GM10266 (cell line): ENCODE measurements around the gene KCNQ5.

Source experiments
- DNase-seq: peaks from one replicate; pipeline ENCODE4 v3.0.0; 2012; ENCODE audit errors: extremely low spot score
- TF ChIP-seq, protein P1 (sequence below): IDR thresholded peaks from 2 replicates; pipeline ENCODE4 v1.5.1; 2012; ENCODE audit warnings: mild to moderate bottlenecking, low read depth; ENCODE audit not compliant: control insufficient read depth, insufficient read depth; ENCODE audit errors: missing control alignments

Gene KCNQ5

GRCh38 chr6:72788188-72788587, 166.3 kb downstream of the KCNQ5 start:
- no peak for DNase-seq
- TF ChIP-seq, protein P1, sequence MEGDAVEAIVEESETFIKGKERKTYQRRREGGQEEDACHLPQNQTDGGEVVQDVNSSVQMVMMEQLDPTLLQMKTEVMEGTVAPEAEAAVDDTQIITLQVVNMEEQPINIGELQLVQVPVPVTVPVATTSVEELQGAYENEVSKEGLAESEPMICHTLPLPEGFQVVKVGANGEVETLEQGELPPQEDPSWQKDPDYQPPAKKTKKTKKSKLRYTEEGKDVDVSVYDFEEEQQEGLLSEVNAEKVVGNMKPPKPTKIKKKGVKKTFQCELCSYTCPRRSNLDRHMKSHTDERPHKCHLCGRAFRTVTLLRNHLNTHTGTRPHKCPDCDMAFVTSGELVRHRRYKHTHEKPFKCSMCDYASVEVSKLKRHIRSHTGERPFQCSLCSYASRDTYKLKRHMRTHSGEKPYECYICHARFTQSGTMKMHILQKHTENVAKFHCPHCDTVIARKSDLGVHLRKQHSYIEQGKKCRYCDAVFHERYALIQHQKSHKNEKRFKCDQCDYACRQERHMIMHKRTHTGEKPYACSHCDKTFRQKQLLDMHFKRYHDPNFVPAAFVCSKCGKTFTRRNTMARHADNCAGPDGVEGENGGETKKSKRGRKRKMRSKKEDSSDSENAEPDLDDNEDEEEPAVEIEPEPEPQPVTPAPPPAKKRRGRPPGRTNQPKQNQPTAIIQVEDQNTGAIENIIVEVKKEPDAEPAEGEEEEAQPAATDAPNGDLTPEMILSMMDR = no peak

- TF ChIP-seq, protein P1 = no peak
- no peak for DNase-seq
Measured at GRCh38 chr6:72789145-72789544, 167.3 kb downstream of the KCNQ5 start.

DNA sequence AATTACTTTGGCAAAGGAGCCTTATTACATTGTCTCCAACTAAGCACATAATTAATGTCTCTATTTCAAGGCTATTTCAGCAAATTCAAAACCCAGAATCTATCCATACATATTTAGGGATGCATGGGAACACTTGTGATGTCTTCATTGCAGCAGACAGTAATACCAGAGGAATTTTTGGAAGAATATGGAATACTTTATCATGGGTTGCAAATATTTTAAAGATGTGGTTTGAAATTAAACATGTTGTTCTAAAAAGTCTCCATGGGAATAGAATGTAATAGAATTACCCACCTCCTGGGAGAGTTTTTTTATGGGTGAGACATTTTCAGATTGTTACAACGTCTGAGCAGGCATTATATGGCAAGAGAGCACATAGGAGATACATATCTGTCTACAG, 170.8 kb downstream of the KCNQ5 start:
- DNase-seq = no peak
- TF ChIP-seq, protein P1 = no peak

DNA sequence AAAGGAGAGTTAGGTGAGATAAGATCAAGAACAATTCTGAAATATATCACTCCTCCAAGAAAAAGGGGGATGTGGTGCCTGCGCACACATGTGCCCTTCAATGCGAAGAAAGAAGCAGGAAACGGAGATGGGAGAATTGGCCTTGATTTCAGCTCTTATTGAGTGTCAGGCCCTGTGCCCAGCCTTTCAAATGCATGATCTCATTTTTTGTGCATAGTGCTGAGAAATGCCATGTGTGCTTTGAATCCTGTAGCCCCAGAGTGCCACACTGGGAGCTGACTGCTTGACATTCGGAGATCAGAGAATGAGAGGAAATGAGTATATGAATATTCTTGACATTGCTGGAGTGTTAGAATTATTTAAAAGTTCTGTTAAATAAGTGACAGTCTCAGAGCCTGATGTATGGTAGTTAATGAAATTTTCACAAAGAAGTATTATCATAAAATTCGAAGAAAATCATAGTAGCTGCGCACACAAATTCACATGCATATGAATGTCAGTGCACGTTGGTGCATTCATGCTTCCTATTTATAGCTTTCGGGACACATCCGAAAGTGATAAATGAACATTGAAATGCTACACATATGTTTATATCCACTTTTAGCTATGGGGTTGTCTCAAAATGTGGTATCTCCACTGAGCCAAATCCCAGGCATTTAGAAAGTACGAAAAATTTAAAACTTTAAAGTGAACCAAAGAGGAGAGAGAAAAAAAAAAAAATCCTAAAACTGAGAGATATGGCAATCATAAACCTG, 172.0 kb downstream of the KCNQ5 start:
- no peak for DNase-seq
- TF ChIP-seq, protein P1 = no peak

- DNase-seq = no peak
- TF ChIP-seq, protein P1 = no peak
Measured at GRCh38 chr6:72798196-72798595, 176.3 kb downstream of the KCNQ5 start.

GRCh38 chr6:72809746-72810379, 188.0 kb downstream of the KCNQ5 start:
- TF ChIP-seq, protein P1 = no peak
- DNase-seq = no peak
